HL-60/S4 (cell line): ENCODE data around the gene MEGF6.

ENCODE experiments used
- in situ Hi-C: fragments of 300-500 bp; cut with MboI; formaldehyde crosslinking; loops from 2 replicates; pipeline ENCODE4 v1.14.3; 2022; ENCODE audit warnings: low sequenced_read_pairs

MEGF6 gene

GRCh38 chr1:3610527-3611169 lies 660 bp downstream of the MEGF6 start:
- in situ Hi-C loops = no loop called here

GRCh38 chr1:3609769-3610526 lies 1.4 kb downstream of the MEGF6 start:
- in situ Hi-C loops = no loop called here

DNA sequence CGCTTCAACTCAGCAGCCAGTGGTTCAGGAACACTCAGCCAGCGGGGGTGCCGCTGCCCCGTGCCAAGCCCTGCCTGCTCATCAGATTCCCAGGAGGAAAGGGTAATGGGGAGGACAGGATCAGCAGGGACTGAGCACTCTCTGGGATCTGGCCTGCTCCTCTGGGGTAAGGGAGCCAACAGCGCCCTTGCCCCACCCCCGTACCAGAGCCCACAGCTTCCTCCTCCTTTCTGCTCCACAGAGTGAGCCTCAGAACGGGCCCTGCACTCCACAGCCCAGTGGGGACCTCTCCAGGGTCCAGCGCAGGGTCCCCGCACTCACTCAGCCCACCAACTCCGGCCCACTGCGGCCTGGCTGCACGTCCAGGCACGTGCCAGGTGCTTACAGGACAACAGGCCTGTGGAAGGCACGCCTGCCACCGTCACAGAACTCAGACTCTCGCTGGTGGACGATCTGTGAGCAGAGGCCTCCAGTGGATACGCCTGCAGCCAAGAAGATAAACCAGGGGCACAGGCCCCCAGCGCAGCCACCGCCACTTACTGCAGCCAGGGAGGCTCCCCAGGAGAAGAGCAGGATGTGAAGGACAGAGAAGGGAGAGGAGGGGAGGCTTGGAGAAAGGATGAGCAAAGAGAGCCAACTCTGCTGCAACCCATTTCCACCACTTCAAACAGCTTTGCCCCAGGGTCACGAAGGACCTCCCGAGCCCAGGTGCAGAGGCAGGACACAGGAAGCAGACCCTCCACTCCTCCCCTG lies 2.1 kb downstream of the MEGF6 start:
- in situ Hi-C loops = no loop called here

- in situ Hi-C loops = no loop called here
Measured at GRCh38 chr1:3608154-3608553, 3.2 kb downstream of the MEGF6 start.

- in situ Hi-C loops = no loop called here
Measured at GRCh38 chr1:3607703-3608065, 3.6 kb downstream of the MEGF6 start.

- in situ Hi-C loops = no loop called here
Measured at GRCh38 chr1:3606779-3607702, 4.3 kb downstream of the MEGF6 start.

- in situ Hi-C loops = no loop called here
Measured at GRCh38 chr1:3604997-3605823, 6.1 kb downstream of the MEGF6 start.

DNA sequence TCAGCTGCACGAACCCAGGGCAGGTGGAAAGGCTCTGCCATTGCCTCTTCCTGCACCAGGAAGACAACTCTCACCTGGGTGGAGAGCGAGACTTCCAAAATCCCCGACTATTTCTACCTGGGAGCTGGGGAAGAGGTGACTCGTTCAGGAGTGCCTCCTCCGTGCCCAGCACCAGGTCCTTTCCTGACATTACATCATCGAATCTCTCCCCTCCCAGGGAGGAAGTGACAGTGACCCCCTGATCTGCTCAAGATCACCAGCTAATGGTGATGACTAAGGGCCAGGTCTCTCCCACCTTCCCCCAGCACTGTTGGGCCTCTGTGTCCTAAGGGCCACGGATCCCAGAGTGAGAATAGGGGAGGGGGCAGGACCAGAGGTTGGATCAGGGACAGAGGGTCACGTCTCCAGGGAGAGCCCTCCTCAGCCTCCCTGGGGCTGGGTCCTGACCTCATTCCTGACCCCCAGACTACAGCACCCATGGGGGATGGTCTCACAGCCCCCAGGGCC lies 6.8 kb downstream of the MEGF6 start:
- in situ Hi-C loops = no loop called here

DNA sequence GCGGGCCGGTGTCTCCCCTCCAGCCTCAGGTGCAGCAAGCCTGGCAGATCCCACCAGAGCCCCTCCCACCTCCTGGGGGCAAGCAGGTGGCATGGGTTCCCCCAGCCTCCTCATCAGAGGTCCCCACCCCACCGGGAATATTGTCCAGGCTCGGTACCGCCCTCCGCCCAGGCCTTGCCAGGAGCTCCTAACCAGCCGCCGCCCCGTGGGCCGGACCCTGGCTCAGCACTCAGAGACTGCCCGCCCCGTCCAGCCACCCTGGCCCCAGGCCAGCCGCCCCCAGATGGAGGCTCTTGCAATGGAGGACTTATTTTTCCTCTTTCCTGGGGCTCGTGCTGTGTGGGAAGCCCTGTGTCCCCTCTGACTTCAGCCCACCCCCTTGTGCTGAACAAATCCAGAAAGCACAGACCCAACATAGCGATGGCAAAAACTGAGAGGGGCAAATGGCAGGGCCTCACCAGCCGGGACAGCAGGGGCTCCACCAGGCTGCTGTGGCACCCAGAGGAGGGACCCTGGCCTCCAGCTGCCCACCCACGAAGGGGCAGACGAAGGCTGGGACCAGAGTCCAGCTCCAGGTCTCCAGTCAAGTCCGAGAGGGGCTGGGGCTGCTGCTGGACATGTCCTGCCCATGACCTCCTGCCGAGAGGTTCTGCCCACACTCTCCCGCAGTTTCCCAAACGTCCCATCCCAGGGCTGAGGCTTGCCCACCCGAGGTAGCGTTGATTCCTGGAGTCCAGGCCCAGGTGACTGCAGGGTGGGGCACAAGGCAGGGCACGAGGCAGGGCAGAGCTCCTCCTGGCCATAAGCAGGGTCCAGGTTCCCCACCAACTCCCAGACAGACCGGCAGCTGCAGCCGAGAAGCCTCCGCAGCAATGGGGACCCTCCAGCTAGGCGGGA lies 7.5 kb downstream of the MEGF6 start:
- in situ Hi-C loops = no loop called here

- in situ Hi-C loops = no loop called here
Measured at GRCh38 chr1:3603156-3603555, 8.2 kb downstream of the MEGF6 start.

- in situ Hi-C loops = no loop called here
Measured at GRCh38 chr1:3602375-3602774, 8.9 kb downstream of the MEGF6 start.

DNA sequence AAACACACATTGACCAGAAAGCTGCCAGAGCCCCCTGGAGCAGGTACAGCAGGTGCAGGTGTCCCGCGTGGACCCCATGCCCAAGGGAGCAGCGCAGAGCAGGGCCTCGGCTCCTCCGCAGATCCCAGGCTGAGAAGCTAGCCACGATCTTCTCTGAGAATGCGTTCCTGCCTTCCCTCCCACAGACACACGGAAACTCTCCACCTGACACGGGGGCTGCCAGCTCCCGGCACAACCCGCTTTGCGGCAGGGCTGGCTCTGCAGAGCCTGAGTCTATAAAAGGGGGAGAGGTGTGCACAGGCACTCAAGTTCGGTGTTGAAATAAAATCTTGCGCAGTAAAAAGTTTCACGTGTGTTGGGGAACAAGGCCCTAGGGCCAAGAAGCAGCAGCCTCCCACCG lies 9.6 kb downstream of the MEGF6 start:
- in situ Hi-C loops = no loop called here

DNA sequence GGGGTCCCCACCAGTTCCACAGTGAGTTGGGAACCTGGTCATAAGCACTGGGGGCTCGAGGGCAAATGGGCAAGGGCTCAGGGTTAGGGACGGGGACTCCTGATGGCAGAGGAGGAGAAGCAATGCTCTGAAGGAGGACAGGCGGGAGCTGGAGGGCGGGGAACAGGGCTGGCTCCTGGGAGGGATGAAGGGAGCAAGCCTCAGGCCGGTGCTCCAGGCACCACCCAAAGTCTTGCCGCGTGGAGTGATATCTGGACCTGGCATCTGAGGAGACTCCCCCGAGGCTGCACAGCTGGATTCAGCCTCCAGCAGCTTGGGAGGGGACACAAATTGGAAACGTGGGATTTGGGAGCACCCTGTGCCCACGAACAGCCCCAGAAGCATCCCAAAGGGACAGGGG lies 11.0 kb downstream of the MEGF6 start:
- in situ Hi-C loops = no loop called here

GRCh38 chr1:3599816-3600215 lies 11.5 kb downstream of the MEGF6 start:
- in situ Hi-C loops = no loop called here

- in situ Hi-C loops = no loop called here
Measured at GRCh38 chr1:3599286-3599811, 12.0 kb downstream of the MEGF6 start.

GRCh38 chr1:3598522-3599285 lies 12.6 kb downstream of the MEGF6 start:
- in situ Hi-C loops = no loop called here

GRCh38 chr1:3598051-3598491 lies 13.2 kb downstream of the MEGF6 start:
- in situ Hi-C loops = no loop called here

DNA sequence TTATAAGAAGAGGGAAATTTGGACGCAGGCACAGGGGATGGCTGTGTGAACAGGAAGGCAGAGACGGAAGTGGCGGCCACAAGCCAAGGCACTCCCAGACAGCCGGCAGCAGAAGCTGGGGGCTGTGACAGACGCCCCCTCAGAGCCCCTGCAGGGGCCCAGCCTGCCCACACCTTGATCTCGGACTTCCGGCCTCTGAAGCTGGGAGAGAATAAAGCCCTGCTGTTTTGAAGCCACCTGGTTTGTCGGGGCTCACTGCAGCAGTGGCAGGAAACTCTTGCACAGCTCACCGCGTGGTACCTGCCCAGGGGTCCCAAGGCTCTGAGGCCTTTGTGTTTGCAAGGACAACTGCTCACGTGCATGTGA lies 13.7 kb downstream of the MEGF6 start:
- in situ Hi-C loops = no loop called here
